GM19025 (cell line): ENCODE data around the gene ALK.

Source experiments
- ATAC-seq: cut with Tn5 transposase; IDR thresholded peaks from one replicate; pipeline ENCODE4 v1.9.1; 2021; ENCODE audit warnings: mild to moderate bottlenecking, low read depth, moderate library complexity; ENCODE audit not compliant: unreplicated experiment

ALK gene

GRCh38 chr2:29518646-29519337, 402.6 kb downstream of the ALK start:
- no peak for ATAC-seq

- ATAC-seq: no peak
Observed at GRCh38 chr2:29518010-29518409, 403.4 kb downstream of the ALK start.

- ATAC-seq: no peak
Observed at GRCh38 chr2:29517413-29517812, 404.0 kb downstream of the ALK start.

- ATAC-seq: no peak
Observed at GRCh38 chr2:29516767-29517166, 404.6 kb downstream of the ALK start.

GRCh38 chr2:29509878-29510277, 411.5 kb downstream of the ALK start:
- no peak for ATAC-seq

- ATAC-seq: no peak
Observed at GRCh38 chr2:29509397-29509796, 412.0 kb downstream of the ALK start.

- no peak for ATAC-seq
Observed at GRCh38 chr2:29504746-29505145, 416.6 kb downstream of the ALK start.

- no peak for ATAC-seq
Observed at GRCh38 chr2:29502460-29502911, 418.9 kb downstream of the ALK start.

GRCh38 chr2:29497375-29497774, 424.0 kb downstream of the ALK start:
- ATAC-seq: no peak

GRCh38 chr2:29496198-29496597, 425.2 kb downstream of the ALK start:
- ATAC-seq: no peak

GRCh38 chr2:29495536-29496060, 425.8 kb downstream of the ALK start:
- ATAC-seq: no peak

- no peak for ATAC-seq
Observed at GRCh38 chr2:29495068-29495467, 426.3 kb downstream of the ALK start.

- no peak for ATAC-seq
Observed at GRCh38 chr2:29492701-29493100, 428.7 kb downstream of the ALK start.

- ATAC-seq: no peak
Observed at GRCh38 chr2:29490045-29490444, 431.3 kb downstream of the ALK start.

GRCh38 chr2:29489568-29489967, 431.8 kb downstream of the ALK start:
- no peak for ATAC-seq

GRCh38 chr2:29487967-29488555, 433.3 kb downstream of the ALK start:
- no peak for ATAC-seq

- no peak for ATAC-seq
Observed at GRCh38 chr2:29485631-29486030, 435.8 kb downstream of the ALK start.

GRCh38 chr2:29485117-29485516, 436.3 kb downstream of the ALK start:
- no peak for ATAC-seq

- ATAC-seq: no peak
Observed at GRCh38 chr2:29482867-29483266, 438.5 kb downstream of the ALK start.

- ATAC-seq: no peak
Observed at GRCh38 chr2:29482348-29482747, 439.0 kb downstream of the ALK start.

GRCh38 chr2:29481313-29481712, 440.1 kb downstream of the ALK start:
- no peak for ATAC-seq

- ATAC-seq: no peak
Observed at GRCh38 chr2:29480426-29480825, 441.0 kb downstream of the ALK start.
